PC-3 (cell line): Measurements from ENCODE around the gene RPS17.

ENCODE experiments used
- EZH2 ChIP-seq: fragments of 300-600 bp; sonication (generic); IDR thresholded peaks from one replicate; pipeline ENCODE4 v1.6.1; 2017; ENCODE audit warnings: antibody characterized with exemption, mild to moderate bottlenecking, low read length; ENCODE audit not compliant: unreplicated experiment
- EZH2phosphoT487 ChIP-seq: fragments of 300-600 bp; sonication (generic); IDR thresholded peaks from 2 replicates; pipeline ENCODE4 v1.6.1; 2018; ENCODE audit warnings: mild to moderate bottlenecking, antibody characterized with exemption, low read length, borderline replicate concordance
- TF ChIP-seq, protein P1 (sequence below): fragments of 300-600 bp; sonication (generic); conservative IDR thresholded peaks from 2 replicates; pipeline ENCODE4 v1.5.1; 2017; ENCODE audit warnings: antibody characterized with exemption, low read depth, mild to moderate bottlenecking, low read length

DNA sequence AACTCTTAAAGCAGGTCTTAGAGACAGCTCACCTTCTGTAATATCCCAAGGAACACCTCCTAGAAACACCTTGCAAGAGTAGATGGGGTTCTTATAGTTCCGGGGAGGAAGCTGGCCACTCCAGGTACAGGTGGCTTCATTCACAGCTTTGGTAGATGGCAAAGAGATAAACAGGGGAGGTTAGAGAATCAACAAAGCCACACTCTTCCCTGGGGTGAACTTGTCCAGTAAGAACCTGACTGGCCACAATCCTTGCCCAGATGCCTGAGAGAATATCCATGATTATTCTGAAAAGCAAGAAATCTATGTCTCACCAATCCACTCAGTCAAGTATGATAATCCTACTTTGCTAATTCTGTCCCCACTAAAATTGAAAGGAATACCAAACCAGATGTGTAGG lies 13.6 kb upstream of the RPS17 start:
- TF ChIP-seq, protein P1, sequence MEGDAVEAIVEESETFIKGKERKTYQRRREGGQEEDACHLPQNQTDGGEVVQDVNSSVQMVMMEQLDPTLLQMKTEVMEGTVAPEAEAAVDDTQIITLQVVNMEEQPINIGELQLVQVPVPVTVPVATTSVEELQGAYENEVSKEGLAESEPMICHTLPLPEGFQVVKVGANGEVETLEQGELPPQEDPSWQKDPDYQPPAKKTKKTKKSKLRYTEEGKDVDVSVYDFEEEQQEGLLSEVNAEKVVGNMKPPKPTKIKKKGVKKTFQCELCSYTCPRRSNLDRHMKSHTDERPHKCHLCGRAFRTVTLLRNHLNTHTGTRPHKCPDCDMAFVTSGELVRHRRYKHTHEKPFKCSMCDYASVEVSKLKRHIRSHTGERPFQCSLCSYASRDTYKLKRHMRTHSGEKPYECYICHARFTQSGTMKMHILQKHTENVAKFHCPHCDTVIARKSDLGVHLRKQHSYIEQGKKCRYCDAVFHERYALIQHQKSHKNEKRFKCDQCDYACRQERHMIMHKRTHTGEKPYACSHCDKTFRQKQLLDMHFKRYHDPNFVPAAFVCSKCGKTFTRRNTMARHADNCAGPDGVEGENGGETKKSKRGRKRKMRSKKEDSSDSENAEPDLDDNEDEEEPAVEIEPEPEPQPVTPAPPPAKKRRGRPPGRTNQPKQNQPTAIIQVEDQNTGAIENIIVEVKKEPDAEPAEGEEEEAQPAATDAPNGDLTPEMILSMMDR, result no peak
- no peak for TF ChIP-seq EZH2
- TF ChIP-seq EZH2phosphoT487, result no peak
